HCT116 (cell line): Measurements from ENCODE around the gene KRT7. TPM values are rescaled to one million over a fixed set of nuclear protein-coding genes. Genes with fewer than 3 reads are reported as not detected.
A peak's percentile ranks its signal among the peaks of the same experiment; 100 is the strongest.

Experiments used
- ATAC-seq: fragments of 200-7000 bp; cut with Tn5 transposase; 2 replicates; pipeline ENCODE4 v1.9.1; 2020; ENCODE audit warnings: mild to moderate bottlenecking, moderate library complexity
- BruUV-seq: library from RNA; stranded (reverse); fragments of 400-500 nt; replicated peaks from 2 replicates; lab custom pipeline; 2021; lab: Mats Ljungman, UMichigan
- CTCF ChIA-PET: fragments of 300-600 bp; sonication (Branson Sonifier 250); formaldehyde crosslinking; loops from one replicate; lab custom pipeline; 2021; ENCODE audit warnings: antibody characterized with exemption; lab: Charles Lee
- POLR2A ChIA-PET: fragments of 300-600, 350-600 bp; sonication (Branson Sonifier 250); formaldehyde crosslinking; loops from one replicate; lab custom pipeline; 2021; ENCODE audit warnings: antibody characterized with exemption; lab: Charles Lee
- RAD21 ChIA-PET, 2 experiments: fragments of 300-600 bp; sonication (Branson Sonifier 250); formaldehyde crosslinking; loops; one replicate each; lab custom pipeline; 2023; ENCODE audit warnings: low total read pairs in 2 of 2; ENCODE audit not compliant: uncharacterized antibody in 2 of 2, unreplicated experiment in 2 of 2, low non-redundant PET in 1 of 2; lab: Charles Lee
- DNase-seq: peaks from one replicate; pipeline ENCODE4 v3.0.0-alpha.2; 2010; ENCODE audit warnings: low read depth, low spot score
- H2AFZ ChIP-seq: fragments of 200-600 bp; shearing (Covaris generic), sonication (generic); 2 replicates; pipeline ENCODE4 v1.6.1; 2017; ENCODE audit warnings: low read depth, mixed run types, mixed read lengths, antibody characterized with exemption, low read length; ENCODE audit not compliant: poor library complexity, severe bottlenecking
- H3K27ac ChIP-seq: 2 replicates; pipeline ENCODE4 v1.5.1; 2012; ENCODE audit warnings: low read depth, low read length
- H3K27me3 ChIP-seq: fragments of 200-600 bp; sonication (generic); 2 replicates; pipeline ENCODE4 v1.6.1; 2016; ENCODE audit warnings: mixed run types, low read length, mixed read lengths; ENCODE audit not compliant: insufficient read depth
- H3K36me3 ChIP-seq, 2 experiments: fragments of 200-500 bp in 1 of 2; fragments of 200-600 bp in 1 of 2; sonication (Bioruptor generic) in 1 of 2; sonication (generic) in 1 of 2; 2 replicates each; pipeline versions ENCODE4 v1.5.1 to v1.6.1; 2014 to 2016; ENCODE audit warnings: low read length in 2 of 2, inconsistent platforms in 1 of 2, mixed read lengths in 1 of 2, mixed run types in 1 of 2; ENCODE audit not compliant: insufficient read depth in 2 of 2, control insufficient read depth in 1 of 2
- H3K4me1 ChIP-seq, 2 experiments: fragments of 200-600 bp in 1 of 2; sonication (generic) in 1 of 2; 2 replicates each; pipeline versions ENCODE4 v1.5.1 to v1.6.1; 2012 to 2017; ENCODE audit warnings: low read length in 2 of 2, inconsistent platforms in 1 of 2, mild to moderate bottlenecking in 1 of 2, mixed read lengths in 1 of 2, mixed run types in 1 of 2, moderate library complexity in 1 of 2; ENCODE audit not compliant: insufficient read depth in 2 of 2, control insufficient read depth in 1 of 2
- H3K4me2 ChIP-seq: fragments of 200-600 bp; sonication (generic); 2 replicates; pipeline ENCODE4 v1.6.1; 2017; ENCODE audit warnings: mixed run types, low read length, mixed read lengths
- H3K4me3 ChIP-seq, 2 experiments: fragments of 200-600 bp in 1 of 2; sonication (generic) in 1 of 2; replicated peaks in 1 of 2; 2 replicates each; pipeline ENCODE4 v1.5.1; 2011 to 2016; ENCODE audit warnings: low read length in 2 of 2, control low read depth in 1 of 2, low read depth in 1 of 2, mild to moderate bottlenecking in 1 of 2, mixed read lengths in 1 of 2, mixed run types in 1 of 2
- H3K79me2 ChIP-seq: fragments of 200-600 bp; sonication (generic); 2 replicates; pipeline ENCODE4 v1.6.1; 2017; ENCODE audit warnings: mild to moderate bottlenecking, mixed run types, low read length, moderate library complexity, mixed read lengths; ENCODE audit not compliant: insufficient read depth
- H3K9ac ChIP-seq: fragments of 200-600 bp; sonication (generic); 2 replicates; pipeline ENCODE4 v1.6.1; 2016; ENCODE audit warnings: low read length, mixed read lengths
- H3K9me2 ChIP-seq: fragments of 200-600 bp; sonication (generic), shearing (Covaris generic); 2 replicates; pipeline ENCODE4 v1.6.1; 2017; ENCODE audit warnings: mixed run types, mild to moderate bottlenecking, moderate library complexity; ENCODE audit not compliant: insufficient read depth
- H3K9me3 ChIP-seq, 2 experiments: fragments of 200-500 bp in 1 of 2; fragments of 200-600 bp in 1 of 2; sonication (Bioruptor generic) in 1 of 2; sonication (generic) in 1 of 2; 2 replicates each; pipeline ENCODE4 v1.6.1; 2014 to 2017; ENCODE audit warnings: low read length in 2 of 2, mixed read lengths in 2 of 2, inconsistent platforms in 1 of 2, low read depth in 1 of 2, mild to moderate bottlenecking in 1 of 2, mixed run types in 1 of 2, moderate library complexity in 1 of 2; ENCODE audit not compliant: control insufficient read depth in 1 of 2, insufficient read depth in 1 of 2
- H4K20me1 ChIP-seq: fragments of 200-600 bp; sonication (generic), shearing (Covaris generic); 2 replicates; pipeline ENCODE4 v1.6.1; 2017; ENCODE audit warnings: mixed run types, mild to moderate bottlenecking, moderate library complexity; ENCODE audit not compliant: insufficient read depth
- CBX3 ChIP-seq: IDR thresholded peaks from 2 replicates; pipeline ENCODE4 v1.6.1; 2012; ENCODE audit warnings: low read depth
- CEBPB ChIP-seq: IDR thresholded peaks from 2 replicates; pipeline ENCODE4 v1.6.1; 2012; ENCODE audit warnings: low read depth
- ELF1 ChIP-seq: IDR thresholded peaks from 2 replicates; pipeline ENCODE4 v1.6.1; 2012; ENCODE audit warnings: low read depth, borderline replicate concordance
- POLR2A ChIP-seq: IDR thresholded peaks from 2 replicates; pipeline ENCODE4 v1.7.0; 2011; ENCODE audit warnings: borderline replicate concordance; ENCODE audit not compliant: insufficient read depth, insufficient read length; ENCODE audit errors: extremely low read depth
- POLR2AphosphoS5 ChIP-seq: IDR thresholded peaks from 2 replicates; pipeline ENCODE4 v1.6.1; 2011; ENCODE audit warnings: mild to moderate bottlenecking, low read depth, low read length, moderate library complexity
- SIN3A ChIP-seq: IDR thresholded peaks from 2 replicates; pipeline ENCODE4 v1.6.1; 2012; ENCODE audit warnings: low read depth
- SRF ChIP-seq: IDR thresholded peaks from 2 replicates; pipeline ENCODE4 v1.6.1; 2012; ENCODE audit warnings: low read depth
- YY1 ChIP-seq: IDR thresholded peaks from 2 replicates; pipeline ENCODE4 v1.6.1; 2011; ENCODE audit warnings: low read length, low read depth, moderate library complexity, mild to moderate bottlenecking; ENCODE audit not compliant: insufficient replicate concordance; ENCODE audit errors: extremely low read depth
- ZFX ChIP-seq: fragments of 450-650 bp; IDR thresholded peaks from 2 replicates; pipeline ENCODE4 v1.6.1; 2017
- ZNF274 ChIP-seq: fragments of 200-500 bp; sonication (Bioruptor generic); IDR thresholded peaks from 2 replicates; pipeline ENCODE4 v1.6.1; 2014; ENCODE audit warnings: mild to moderate bottlenecking, low read depth, low read length, inconsistent platforms
- intact Hi-C: fragments of 100-400 bp; cut with micrococcal nuclease; formaldehyde crosslinking; loops from 2 replicates; pipeline ENCODE4 v1.10.0; 2022
- total RNA-seq: library from RNA; stranded (reverse); gene quantifications from one replicate; pipeline ENCODE4 v1.2.1, GENCODE V29; 2021; ENCODE audit not compliant: unreplicated experiment
- TF ChIP-seq, protein P1 (sequence below): IDR thresholded peaks from 2 replicates; pipeline ENCODE4 v1.6.1; 2012
- TF ChIP-seq, protein P2 (sequence below), 3 experiments: fragments of 200-600 bp in 1 of 3; sonication (generic) in 1 of 3; IDR thresholded peaks in 2 of 3; conservative IDR thresholded peaks in 1 of 3; 2 replicates each; pipeline ENCODE4 v1.5.1; 2012 to 2017; ENCODE audit warnings: low read depth in 2 of 3, low read length in 2 of 3, antibody characterized with exemption in 1 of 3, borderline replicate concordance in 1 of 3, control low read depth in 1 of 3, mild to moderate bottlenecking in 1 of 3, mixed read lengths in 1 of 3, mixed run types in 1 of 3, moderate library complexity in 1 of 3; ENCODE audit not compliant: insufficient read depth in 1 of 3
- TF ChIP-seq, protein P3 (sequence below): IDR thresholded peaks from 2 replicates; pipeline ENCODE4 v1.6.1; 2012; ENCODE audit warnings: low read depth

Gene KRT7
- total RNA-seq, 1 experiment from 2014 or later = 72.6 TPM

DNA sequence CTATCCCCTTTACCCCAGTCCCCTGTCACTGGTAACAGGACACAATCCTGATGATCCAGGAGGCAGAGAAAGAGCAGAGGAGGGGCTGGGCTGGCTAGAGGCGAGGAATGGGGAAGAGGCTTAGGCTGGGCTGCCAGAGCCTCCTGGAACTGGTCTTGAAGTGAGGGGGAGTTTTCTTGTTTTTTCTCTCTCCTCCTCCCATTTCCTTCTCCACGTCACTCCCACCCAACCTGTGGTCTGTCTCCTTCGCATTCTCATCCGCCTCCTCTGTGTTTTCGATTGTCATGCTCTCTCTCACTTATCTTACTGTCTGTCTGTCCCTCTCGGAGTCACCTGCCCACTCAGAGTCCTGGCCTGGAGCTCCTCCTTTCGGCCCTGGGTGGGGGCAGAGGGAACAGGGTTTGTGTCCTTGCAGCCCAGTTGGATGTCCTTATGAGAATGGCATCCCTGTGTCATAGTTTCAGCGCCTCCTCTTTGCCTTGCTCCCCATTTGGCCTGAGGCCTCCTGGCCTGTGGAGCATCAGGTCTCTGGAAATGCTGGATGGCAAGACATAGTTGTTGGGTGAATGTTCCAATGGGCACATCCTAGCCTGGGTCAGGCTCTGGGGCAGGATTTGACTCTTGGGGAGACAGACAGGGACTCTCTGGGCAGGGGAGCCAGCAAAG is 37.8 kb upstream of the KRT7 start:
- Histone ChIP-seq H3K27ac (no peak overlapping the region), H3K79me2 (no peaks in the 10 kb centered on the region), H3K36me3 (no peaks in the 10 kb centered on the region), H3K9ac (no peak overlapping the region), H3K9me2 (no peaks in the 10 kb centered on the region), H4K20me1 (no peaks in the 10 kb centered on the region), H3K27me3 (no peaks in the 10 kb centered on the region; the same call in 1 of the 2 replicates), H3K4me3 (no peak overlapping the region), H3K9me3 (no peaks in the 10 kb centered on the region), H2AFZ (no peak overlapping the region), H3K4me2 (no peak overlapping the region; the same call in 1 of the 2 replicates), H3K4me1 (peaks cover 45 to 70% of the 10 kb centered on the region in 2 experiments)
- POLR2A ChIA-PET = no interaction called here
- TF ChIP-seq POLR2A = no peak
- TF ChIP-seq POLR2AphosphoS5 = no peak
- TF ChIP-seq SIN3A = no peak
- no peak for TF ChIP-seq YY1
- TF ChIP-seq, protein P1, sequence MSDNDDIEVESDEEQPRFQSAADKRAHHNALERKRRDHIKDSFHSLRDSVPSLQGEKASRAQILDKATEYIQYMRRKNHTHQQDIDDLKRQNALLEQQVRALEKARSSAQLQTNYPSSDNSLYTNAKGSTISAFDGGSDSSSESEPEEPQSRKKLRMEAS = no peak
- no peak for TF ChIP-seq CBX3
- TF ChIP-seq ZNF274 = no peak
- no peak for TF ChIP-seq CEBPB
- BruUV-seq = no TSS peak
- intact Hi-C loops = no loop called here
- RAD21 ChIA-PET = no interaction called here
- no peak for DNase-seq
- no peak for ATAC-seq
- CTCF ChIA-PET = interaction anchor here (1.2 kb wide), 1 partner anchor 27 kb away, joined by 3 read pairs; no protein-coding TSS in a partner anchor

DNA sequence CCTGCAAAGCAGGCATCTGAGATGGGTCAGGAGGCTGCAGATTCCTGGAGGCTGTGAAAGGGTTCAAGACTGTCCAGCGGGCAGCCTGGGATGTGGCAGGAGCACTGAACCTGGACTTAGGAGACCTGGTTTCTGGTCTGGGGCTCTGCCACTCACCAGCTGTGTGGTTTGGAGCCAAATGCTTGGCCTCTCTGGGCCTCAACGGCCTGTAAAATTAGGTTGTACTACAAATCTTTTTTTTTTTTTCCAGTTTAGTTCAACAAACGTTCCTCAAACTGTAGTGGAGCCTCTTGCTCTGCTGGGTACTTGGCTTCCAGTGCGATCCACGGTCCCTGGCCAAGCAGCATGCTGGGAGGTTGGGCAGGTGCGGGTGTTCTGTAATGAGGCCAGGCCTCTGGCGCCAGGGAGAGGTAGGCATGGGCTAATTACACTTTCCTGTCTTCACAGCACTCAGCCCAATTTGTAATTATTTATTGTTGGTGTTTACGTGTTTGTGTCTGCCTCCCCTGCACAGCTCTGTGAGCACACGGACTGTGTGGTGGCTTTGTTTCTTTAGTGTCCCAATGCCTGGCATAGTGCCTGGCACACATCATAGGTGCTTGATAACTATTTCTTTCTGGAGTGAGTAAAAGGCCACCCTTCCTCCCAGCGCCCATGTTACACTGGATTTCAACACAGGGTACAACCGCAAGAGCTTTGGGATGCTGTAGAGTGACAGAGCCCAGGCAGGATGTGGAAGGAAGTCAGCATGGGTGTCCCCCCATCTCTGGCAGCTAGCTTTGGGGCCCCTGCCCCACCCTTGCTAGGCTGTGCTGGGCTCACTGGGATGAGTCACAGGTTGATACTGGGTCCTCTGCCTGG is 35.4 kb upstream of the KRT7 start:
- Histone ChIP-seq H3K9me3 (no peaks in the 10 kb centered on the region), H3K27ac (no peak overlapping the region), H3K9ac (peak overlapping the region; percentile 11; the same call in 1 of the 2 replicates), H3K27me3 (no peaks in the 10 kb centered on the region), H3K4me1 (peaks cover 30 to 62% of the 10 kb centered on the region in 2 experiments), H4K20me1 (no peaks in the 10 kb centered on the region), H3K36me3 (no peaks in the 10 kb centered on the region), H3K9me2 (no peaks in the 10 kb centered on the region), H3K79me2 (no peaks in the 10 kb centered on the region), H2AFZ (no peak overlapping the region), H3K4me3 (no peak overlapping the region), H3K4me2 (0 out of 2 replicates have a peak overlapping the region, but pooled peaks have one; percentile 23)
- BruUV-seq = no TSS peak
- intact Hi-C loops = no loop called here
- ChIA-PET RAD21 (no interaction called here), CTCF (no interaction called here), POLR2A (no interaction called here)
- no peak for ATAC-seq
- DNase-seq = no peak
- TF ChIP-seq SRF (no peak), ELF1 (no peak), ZFX (no peak)
- TF ChIP-seq, protein P2, sequence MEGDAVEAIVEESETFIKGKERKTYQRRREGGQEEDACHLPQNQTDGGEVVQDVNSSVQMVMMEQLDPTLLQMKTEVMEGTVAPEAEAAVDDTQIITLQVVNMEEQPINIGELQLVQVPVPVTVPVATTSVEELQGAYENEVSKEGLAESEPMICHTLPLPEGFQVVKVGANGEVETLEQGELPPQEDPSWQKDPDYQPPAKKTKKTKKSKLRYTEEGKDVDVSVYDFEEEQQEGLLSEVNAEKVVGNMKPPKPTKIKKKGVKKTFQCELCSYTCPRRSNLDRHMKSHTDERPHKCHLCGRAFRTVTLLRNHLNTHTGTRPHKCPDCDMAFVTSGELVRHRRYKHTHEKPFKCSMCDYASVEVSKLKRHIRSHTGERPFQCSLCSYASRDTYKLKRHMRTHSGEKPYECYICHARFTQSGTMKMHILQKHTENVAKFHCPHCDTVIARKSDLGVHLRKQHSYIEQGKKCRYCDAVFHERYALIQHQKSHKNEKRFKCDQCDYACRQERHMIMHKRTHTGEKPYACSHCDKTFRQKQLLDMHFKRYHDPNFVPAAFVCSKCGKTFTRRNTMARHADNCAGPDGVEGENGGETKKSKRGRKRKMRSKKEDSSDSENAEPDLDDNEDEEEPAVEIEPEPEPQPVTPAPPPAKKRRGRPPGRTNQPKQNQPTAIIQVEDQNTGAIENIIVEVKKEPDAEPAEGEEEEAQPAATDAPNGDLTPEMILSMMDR (IDR thresholded peaks at IDR 0.05 in 2 of 3, conservative IDR thresholded peaks at IDR 0.05 in 1 of 3; ENCODE audit: borderline replicate concordance in 1 of 3, insufficient read depth in 1 of 3, low read depth in 2 of 3, low read length in 2 of 3) = no peak
- TF ChIP-seq, protein P1 = no peak
- TF ChIP-seq, protein P3, sequence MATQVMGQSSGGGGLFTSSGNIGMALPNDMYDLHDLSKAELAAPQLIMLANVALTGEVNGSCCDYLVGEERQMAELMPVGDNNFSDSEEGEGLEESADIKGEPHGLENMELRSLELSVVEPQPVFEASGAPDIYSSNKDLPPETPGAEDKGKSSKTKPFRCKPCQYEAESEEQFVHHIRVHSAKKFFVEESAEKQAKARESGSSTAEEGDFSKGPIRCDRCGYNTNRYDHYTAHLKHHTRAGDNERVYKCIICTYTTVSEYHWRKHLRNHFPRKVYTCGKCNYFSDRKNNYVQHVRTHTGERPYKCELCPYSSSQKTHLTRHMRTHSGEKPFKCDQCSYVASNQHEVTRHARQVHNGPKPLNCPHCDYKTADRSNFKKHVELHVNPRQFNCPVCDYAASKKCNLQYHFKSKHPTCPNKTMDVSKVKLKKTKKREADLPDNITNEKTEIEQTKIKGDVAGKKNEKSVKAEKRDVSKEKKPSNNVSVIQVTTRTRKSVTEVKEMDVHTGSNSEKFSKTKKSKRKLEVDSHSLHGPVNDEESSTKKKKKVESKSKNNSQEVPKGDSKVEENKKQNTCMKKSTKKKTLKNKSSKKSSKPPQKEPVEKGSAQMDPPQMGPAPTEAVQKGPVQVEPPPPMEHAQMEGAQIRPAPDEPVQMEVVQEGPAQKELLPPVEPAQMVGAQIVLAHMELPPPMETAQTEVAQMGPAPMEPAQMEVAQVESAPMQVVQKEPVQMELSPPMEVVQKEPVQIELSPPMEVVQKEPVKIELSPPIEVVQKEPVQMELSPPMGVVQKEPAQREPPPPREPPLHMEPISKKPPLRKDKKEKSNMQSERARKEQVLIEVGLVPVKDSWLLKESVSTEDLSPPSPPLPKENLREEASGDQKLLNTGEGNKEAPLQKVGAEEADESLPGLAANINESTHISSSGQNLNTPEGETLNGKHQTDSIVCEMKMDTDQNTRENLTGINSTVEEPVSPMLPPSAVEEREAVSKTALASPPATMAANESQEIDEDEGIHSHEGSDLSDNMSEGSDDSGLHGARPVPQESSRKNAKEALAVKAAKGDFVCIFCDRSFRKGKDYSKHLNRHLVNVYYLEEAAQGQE = no peak
